HAP-1 (cell line): ENCODE results near the gene HHAT.

Experiments used
- DNase-seq, 2 experiments: peaks; one replicate each; pipeline ENCODE4 v3.0.0-alpha.2; 2016 to 2020; ENCODE audit warnings: low spot score in 2 of 2
- H3K27me3 ChIP-seq: fragments of 250-450 bp; sonication (Bioruptor Pico); 2 replicates; pipeline ENCODE4 v1.5.1; 2020; ENCODE audit warnings: low read depth, mild to moderate bottlenecking, moderate library complexity
- H3K36me3 ChIP-seq: fragments of 250-450 bp; sonication (Bioruptor Pico); replicated peaks from 2 replicates; pipeline ENCODE4 v1.5.1; 2020; ENCODE audit warnings: mild to moderate bottlenecking
- H3K4me1 ChIP-seq: fragments of 250-450 bp; sonication (Bioruptor Pico); 2 replicates; pipeline ENCODE4 v1.5.1; 2020; ENCODE audit warnings: mild to moderate bottlenecking
- H3K4me3 ChIP-seq: fragments of 250-450 bp; sonication (Bioruptor Pico); 2 replicates; pipeline ENCODE4 v1.5.1; 2020; ENCODE audit warnings: mild to moderate bottlenecking, moderate library complexity
- H3K9me3 ChIP-seq: fragments of 250-450 bp; sonication (Bioruptor Pico); 2 replicates; pipeline ENCODE4 v1.5.1; 2020; ENCODE audit warnings: mild to moderate bottlenecking, moderate library complexity
- in situ Hi-C: fragments of 300-500 bp; cut with MboI; formaldehyde crosslinking; loops from 3 replicates; pipeline ENCODE4 v1.14.3; 2020; ENCODE audit warnings: low sequenced_read_pairs, inconsistent platforms, mixed read lengths

HHAT gene

DNA sequence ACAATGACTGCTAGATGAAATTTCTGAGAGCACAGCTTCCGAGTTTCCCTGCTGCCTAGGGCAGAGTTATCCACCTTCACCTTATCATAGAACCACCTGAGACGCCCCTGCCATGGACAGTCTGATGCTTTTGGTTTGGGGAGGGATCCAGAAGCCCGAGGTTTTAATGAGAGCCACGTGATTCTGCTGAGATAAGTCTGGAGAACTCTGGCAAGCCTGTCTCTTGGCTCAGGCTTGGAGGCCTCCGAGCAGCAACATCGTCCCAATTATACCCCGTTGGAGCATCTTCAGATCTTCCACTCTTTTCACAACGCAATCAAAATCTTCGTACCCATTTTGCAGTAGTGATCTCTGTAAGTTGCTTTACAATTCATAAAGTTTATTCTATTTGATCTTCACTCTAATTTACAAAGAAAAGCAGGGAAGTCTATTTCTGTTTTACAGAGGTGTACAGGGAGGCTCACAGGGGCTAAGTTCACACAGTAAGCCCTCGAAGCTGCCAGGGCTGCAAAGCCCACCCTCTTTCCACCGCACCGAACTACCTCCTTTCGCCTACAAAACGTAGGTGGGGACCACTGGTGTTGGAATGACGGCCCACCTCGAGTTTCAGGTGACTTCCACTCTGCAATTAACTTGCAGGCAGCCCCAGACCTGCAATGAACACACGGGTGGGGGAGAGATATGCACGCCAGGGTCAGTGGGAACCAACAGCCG is 513 bp upstream of the HHAT start:
- H3K4me1 ChIP-seq, result peaks cover 5% of the 10 kb centered on the region; the same call in 1 of the 2 replicates
- DNase-seq, result no peak
- peak overlapping the region; percentile 58 for H3K4me3 ChIP-seq
- in situ Hi-C loops, result no loop called here
- no peaks in the 10 kb centered on the region for H3K27me3 ChIP-seq
- H3K9me3 ChIP-seq, result no peaks in the 10 kb centered on the region
- H3K36me3 ChIP-seq, result no peaks in the 10 kb centered on the region

DNA sequence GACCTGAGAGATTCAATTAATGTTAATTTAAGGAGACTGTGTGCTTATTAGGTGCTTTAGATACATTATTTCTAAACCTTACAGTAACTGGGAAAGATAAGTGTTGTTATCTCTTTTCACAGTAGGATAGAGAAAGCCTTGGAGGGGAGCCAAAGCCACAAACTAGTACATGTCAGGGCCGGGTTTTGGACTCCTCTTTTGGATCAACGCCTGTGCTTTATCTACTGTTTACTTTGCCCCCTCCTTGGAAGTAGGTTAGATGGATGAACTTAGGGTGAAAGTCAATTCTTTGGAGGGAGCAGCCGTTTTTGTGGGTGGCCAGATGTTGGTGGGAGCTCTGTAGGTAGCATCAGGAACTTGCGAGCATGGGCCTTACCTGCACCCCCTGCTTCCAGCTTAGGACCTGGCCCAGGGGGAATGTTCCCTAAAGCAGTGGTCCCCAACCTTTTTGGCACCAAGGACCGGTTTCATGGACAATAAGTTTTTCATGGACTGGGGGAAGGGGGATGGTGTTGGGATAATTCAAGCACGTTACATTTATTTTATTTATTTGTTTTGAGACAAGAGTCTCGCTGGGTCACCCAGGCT is 1.7 kb downstream of the HHAT start:
- no peaks in the 10 kb centered on the region for H3K36me3 ChIP-seq
- no peak for DNase-seq
- no peaks in the 10 kb centered on the region for H3K9me3 ChIP-seq
- H3K27me3 ChIP-seq, result no peaks in the 10 kb centered on the region
- H3K4me1 ChIP-seq, result peaks cover 5% of the 10 kb centered on the region; the same call in 1 of the 2 replicates
- H3K4me3 ChIP-seq, result no peak overlapping the region
- in situ Hi-C loops, result no loop called here

DNA sequence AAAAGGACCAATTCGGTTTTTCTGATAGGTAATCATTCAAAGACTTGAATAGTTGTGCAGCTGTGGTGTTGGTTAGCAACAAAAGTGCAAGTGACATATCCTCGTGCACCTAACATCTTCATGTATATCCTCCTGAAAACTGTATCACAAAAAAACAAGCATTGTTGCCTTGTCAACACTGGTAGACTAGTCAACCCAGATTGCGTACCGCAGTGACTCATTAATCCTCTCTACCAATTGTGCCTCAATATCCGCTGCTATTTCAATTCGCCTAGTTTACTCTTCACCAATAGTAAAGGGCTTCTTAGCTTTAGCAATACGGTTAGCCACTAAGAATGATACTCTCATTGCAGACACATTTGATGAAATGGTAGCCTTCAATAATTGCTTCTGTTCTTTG is 3.5 kb downstream of the HHAT start:
- no peaks in the 10 kb centered on the region for H3K9me3 ChIP-seq
- in situ Hi-C loops, result no loop called here
- H3K4me1 ChIP-seq, result peaks cover 5% of the 10 kb centered on the region; the same call in 1 of the 2 replicates
- no peaks in the 10 kb centered on the region for H3K27me3 ChIP-seq
- DNase-seq, result no peak
- H3K36me3 ChIP-seq, result no peaks in the 10 kb centered on the region
- H3K4me3 ChIP-seq, result no peak overlapping the region

DNA sequence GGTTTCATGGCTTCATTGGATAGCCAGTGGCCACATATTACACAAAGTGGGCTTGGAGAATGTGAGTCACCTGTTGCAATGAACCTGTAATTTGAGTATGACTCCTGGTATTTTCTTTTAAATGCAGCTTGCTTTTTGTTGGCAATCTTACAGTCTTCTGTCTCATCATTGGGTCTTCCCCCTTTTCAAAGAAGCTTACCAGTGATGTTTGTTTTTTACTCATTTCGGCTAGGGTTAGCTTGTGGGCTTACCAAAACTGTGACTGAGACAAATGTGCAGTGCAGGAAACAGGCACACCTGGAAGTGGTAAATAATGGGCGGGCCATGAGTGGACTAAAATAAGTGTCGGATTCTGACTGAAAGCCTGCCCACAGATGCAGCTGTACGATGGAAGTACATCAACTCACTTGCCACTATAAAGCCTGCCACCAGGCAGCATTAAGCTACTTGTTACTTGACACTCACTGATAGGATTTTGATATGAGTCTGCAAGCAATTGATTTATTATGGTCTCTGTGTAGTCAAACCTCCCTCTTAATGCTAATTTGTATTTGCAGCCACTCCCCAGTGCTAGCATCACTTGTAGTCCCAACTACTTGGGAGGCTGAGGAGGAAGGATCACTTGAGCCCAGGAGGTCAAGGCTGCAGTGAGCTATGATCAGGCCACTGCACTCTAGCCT is 4.2 kb downstream of the HHAT start:
- no peak for DNase-seq
- Histone ChIP-seq H3K27me3 (no peaks in the 10 kb centered on the region), H3K4me1 (peaks cover 5% of the 10 kb centered on the region; the same call in 1 of the 2 replicates), H3K36me3 (no peaks in the 10 kb centered on the region), H3K9me3 (no peaks in the 10 kb centered on the region), H3K4me3 (no peak overlapping the region)
- in situ Hi-C loops, result no loop called here

DNA sequence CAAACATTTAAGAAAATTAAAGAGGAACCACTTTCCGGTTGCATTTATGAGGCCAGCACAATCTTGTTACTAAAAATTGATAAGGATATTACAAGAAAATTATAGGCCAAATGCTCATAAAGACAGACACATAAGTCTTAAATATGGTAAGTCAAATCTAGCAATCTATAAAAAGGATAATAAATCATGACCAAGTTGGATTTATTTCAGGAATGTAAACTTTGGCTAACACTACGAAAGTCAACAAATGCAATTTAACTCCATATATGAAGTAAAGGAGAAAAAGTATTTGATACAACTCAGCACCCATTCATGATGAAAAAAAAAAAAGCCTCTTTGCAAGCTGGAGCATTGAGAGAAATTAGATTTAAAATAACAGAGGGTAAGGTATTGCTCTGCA is 6.3 kb downstream of the HHAT start:
- Histone ChIP-seq H3K36me3 (no peaks in the 10 kb centered on the region), H3K9me3 (no peaks in the 10 kb centered on the region), H3K4me1 (no peaks in the 10 kb centered on the region), H3K4me3 (no peak overlapping the region), H3K27me3 (peaks cover 2% of the 10 kb centered on the region; the same call in 1 of the 2 replicates)
- in situ Hi-C loops, result no loop called here
- no peak for DNase-seq

DNA sequence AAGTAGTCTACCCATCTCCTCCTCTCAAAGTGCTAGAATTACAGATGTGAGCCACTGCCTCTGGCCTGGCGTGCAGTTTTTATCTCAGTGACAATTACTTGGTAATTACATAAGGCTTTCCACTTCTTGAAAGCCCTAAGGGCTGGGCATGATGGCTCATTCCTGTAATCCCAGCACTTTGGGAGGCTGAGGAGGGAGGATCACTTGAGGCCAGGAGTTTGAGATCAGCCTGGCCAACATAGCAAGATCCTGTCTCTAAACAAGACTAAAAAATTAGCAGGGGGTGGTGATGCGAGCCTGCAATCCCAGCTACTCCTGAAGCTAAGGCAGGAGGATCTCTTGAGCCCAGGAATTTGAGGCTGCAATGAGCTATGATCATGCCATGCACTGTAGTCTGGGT is 7.7 kb downstream of the HHAT start:
- Histone ChIP-seq H3K36me3 (no peaks in the 10 kb centered on the region), H3K9me3 (no peaks in the 10 kb centered on the region), H3K4me3 (no peak overlapping the region), H3K4me1 (no peaks in the 10 kb centered on the region), H3K27me3 (peaks cover 2% of the 10 kb centered on the region; the same call in 1 of the 2 replicates)
- in situ Hi-C loops, result no loop called here
- DNase-seq, result no peak

DNA sequence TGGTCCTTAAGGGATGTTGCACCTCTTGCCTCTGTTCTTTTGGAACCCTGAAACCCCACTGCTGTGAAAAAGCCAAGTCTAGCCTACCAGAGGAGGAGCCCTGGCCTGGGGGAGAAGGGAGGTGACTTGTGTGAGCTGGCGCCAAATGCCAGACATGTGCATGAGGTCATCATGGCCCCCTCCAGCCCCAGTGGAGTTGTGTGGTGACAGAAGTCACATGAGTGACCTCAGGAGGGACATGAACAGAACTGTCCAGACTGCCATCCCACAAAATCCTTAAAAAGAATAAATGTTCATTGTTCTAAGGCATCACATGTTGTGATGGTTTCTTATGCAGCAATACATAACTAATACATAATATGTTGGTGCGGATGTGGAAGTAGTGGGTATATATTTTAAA is 10.8 kb downstream of the HHAT start:
- H3K27me3 ChIP-seq, result peaks cover 2% of the 10 kb centered on the region; the same call in 1 of the 2 replicates
- no peaks in the 10 kb centered on the region for H3K36me3 ChIP-seq
- no peaks in the 10 kb centered on the region for H3K9me3 ChIP-seq
- no peaks in the 10 kb centered on the region for H3K4me1 ChIP-seq
- H3K4me3 ChIP-seq, result no peak overlapping the region
- DNase-seq, result no peak
- in situ Hi-C loops, result no loop called here

DNA sequence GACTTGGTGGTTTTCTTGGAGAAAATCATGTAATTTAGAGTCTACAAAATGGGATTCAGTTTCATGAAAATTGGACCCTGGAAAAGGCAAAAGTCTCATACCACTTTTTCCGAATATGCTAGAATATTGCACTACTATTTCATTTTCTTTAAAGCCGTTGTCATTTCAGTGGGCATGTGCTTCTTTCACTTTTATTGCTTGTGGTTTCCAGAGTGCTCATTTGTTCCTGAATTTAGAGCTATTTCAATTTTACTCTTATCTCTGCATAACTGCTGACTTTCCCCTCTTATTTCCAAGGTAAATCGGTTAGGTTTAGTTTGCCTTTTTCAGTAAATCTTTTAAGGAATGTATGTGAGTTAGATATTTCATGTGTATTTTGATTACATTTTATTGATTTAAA is 11.6 kb downstream of the HHAT start:
- H3K36me3 ChIP-seq, result no peaks in the 10 kb centered on the region
- H3K4me1 ChIP-seq, result no peaks in the 10 kb centered on the region
- peaks cover 2% of the 10 kb centered on the region; the same call in 1 of the 2 replicates for H3K27me3 ChIP-seq
- no peak for DNase-seq
- H3K4me3 ChIP-seq, result no peak overlapping the region
- no peaks in the 10 kb centered on the region for H3K9me3 ChIP-seq
- in situ Hi-C loops, result no loop called here

DNA sequence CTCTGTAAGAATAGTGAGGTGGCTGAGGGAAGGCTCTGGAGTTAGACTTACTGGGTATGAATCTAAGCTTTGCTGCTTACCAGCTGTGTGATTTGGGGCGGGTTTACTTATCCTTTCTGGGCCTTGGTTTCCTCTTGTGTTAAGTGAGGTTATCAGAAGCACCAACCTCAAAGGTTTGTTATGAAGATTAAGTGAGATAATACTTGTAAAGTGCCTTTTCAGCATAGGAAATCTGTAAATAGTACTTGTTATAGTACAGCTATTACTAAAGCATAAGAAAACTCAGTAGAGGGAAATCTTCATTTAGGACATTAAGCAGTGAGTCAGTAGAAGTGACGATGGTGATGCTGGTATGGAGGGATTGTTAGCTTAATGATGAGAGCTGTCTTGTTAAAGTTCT is 12.1 kb downstream of the HHAT start:
- Histone ChIP-seq H3K4me1 (no peaks in the 10 kb centered on the region), H3K4me3 (no peak overlapping the region), H3K36me3 (no peaks in the 10 kb centered on the region), H3K27me3 (peaks cover 2% of the 10 kb centered on the region; the same call in 1 of the 2 replicates), H3K9me3 (no peaks in the 10 kb centered on the region)
- in situ Hi-C loops, result no loop called here
- DNase-seq, result no peak

DNA sequence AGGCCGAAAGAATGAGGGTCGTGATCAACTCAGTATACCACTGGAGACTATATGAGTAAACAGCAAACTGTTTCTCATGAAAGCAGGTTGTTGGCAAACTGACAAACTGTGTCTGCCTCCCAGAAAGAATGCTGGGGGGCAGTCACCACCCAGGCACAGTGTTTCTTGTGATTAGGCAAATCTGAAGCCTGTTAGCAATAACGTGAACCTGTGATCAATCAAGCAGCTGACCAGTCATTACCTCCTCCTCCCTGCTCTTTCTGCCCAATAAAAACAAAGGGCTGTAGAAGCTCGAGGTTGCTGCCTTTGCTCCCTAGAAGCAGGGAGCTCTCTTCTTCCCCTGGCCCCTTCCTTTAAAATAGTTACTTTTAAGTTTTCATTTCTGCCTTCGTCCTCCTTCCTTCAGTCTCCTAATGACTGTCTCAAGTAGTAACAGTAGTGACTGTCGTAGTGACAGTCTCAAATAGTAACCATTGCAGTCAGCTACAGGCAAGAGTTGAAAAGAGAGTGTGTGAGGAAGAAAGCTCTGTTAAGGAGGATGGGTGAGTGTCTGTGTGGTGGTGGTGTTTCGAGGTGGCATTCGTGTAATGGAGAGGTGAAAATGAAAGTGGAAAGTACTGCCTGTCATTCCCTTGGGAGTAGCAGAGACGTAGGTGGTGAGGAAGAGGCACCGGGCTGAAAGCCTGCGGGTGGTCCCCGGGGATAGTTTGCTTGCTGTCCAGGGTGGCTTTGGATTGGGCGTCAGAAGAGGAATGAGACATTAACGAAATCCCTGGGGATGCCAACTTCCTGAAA is 14.5 kb downstream of the HHAT start:
- no peak for DNase-seq
- H3K4me3 ChIP-seq, result no peak overlapping the region
- no peaks in the 10 kb centered on the region for H3K4me1 ChIP-seq
- in situ Hi-C loops, result no loop called here
- no peaks in the 10 kb centered on the region for H3K36me3 ChIP-seq
- peaks cover 2% of the 10 kb centered on the region; the same call in 1 of the 2 replicates for H3K27me3 ChIP-seq
- H3K9me3 ChIP-seq, result no peaks in the 10 kb centered on the region

DNA sequence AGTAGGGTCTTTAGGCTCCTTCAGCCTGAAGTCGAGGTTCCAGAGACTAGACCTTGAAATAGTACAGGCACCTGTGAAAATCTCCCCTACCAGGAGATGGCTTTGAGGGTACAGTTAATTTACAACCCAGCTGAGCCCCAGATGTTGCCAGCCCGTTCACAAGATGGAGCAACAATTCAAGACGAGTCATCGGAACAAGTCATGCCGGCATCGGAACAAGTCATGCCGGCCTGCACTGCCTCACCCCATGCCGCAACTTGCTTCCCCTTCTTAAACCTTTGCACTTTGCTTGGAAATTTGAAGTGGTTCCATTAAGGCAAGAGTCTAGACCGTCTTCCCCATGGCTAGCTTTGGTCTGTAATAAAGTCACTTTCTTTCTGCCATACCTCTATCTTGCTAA is 16.0 kb downstream of the HHAT start:
- Histone ChIP-seq H3K9me3 (no peaks in the 10 kb centered on the region), H3K27me3 (0 out of 2 replicates have a peak, but pooled peaks cover 2% of the 10 kb centered on the region), H3K4me1 (no peaks in the 10 kb centered on the region), H3K4me3 (no peak overlapping the region), H3K36me3 (no peaks in the 10 kb centered on the region)
- no peak for DNase-seq
- in situ Hi-C loops, result no loop called here

DNA sequence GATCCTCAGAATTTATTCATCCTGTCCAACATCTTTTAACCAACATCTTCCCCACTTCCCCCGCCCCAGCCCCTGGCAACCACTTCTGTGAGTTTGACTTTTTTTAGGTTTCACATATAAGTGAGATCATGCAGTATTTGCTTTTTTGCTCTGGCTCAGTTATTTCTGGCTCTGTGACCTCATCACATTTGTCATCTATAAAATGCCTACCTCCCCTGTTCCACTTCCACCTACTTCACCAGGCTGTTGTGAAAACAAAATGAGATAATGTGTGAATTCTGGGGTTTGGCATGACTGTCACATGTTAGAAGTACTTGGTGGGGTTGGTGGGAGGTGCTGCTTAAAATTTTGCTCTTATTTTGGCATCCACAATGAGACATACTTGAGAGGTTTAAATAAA is 18.4 kb downstream of the HHAT start:
- in situ Hi-C loops, result no loop called here
- no peak overlapping the region for H3K4me3 ChIP-seq
- DNase-seq, result no peak
- no peaks in the 10 kb centered on the region for H3K36me3 ChIP-seq
- no peaks in the 10 kb centered on the region for H3K4me1 ChIP-seq
- H3K9me3 ChIP-seq, result no peaks in the 10 kb centered on the region
- H3K27me3 ChIP-seq, result 0 out of 2 replicates have a peak, but pooled peaks cover 2% of the 10 kb centered on the region

DNA sequence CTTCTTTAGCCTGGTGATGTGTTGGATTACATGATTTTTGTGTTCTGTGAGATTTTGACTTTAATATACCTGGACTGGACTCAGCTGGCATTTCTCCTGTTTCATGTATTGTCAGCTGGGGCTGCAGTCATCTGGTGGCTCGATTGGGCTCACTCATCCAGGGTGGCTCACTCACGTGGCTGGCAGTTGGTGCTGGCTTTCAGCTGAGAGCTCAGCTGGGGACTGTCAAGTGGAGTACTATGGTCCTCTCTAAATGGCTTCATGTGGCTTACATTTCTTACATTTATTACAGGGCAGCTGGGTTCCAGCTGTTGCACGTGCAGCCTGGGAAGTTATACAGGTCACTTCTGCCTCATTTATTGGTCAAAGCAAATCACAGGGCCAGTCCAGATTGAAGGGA is 22.8 kb downstream of the HHAT start:
- H3K4me3 ChIP-seq, result no peak overlapping the region
- no peaks in the 10 kb centered on the region for H3K36me3 ChIP-seq
- H3K27me3 ChIP-seq, result 0 out of 2 replicates have a peak, but pooled peaks cover 2% of the 10 kb centered on the region
- H3K4me1 ChIP-seq, result no peaks in the 10 kb centered on the region
- no peak for DNase-seq
- H3K9me3 ChIP-seq, result no peaks in the 10 kb centered on the region
- in situ Hi-C loops, result no loop called here
